ENCODE results near the gene GRM3. TPM values are rescaled to one million over a fixed set of nuclear protein-coding genes. Genes with fewer than 3 reads are reported as not detected.

Gene GRM3
- total and polyA plus RNA-seq, 2 of the 4 experiments (the other 2 are of a cell fraction): not detected

GRCh38 chr7:86863452-86863851 lies 219.7 kb downstream of the GRM3 start:
- CTCF ChIA-PET: no interaction called here
- in situ Hi-C loops (cut with MboI; ENCODE audit: low sequenced_read_pairs): no loop called here

More at GRCh38 chr7:86863452-86863851, 219.7 kb downstream of the GRM3 start:
- no peaks in the 10 kb centered on the region for H3K9me1 ChIP-seq (ENCODE audit: insufficient read depth, low read length)
- no peak overlapping the region for H3K4ac ChIP-seq (ENCODE audit: low read depth, low read length)
- no peaks in the 10 kb centered on the region for H4K20me1 ChIP-seq (ENCODE audit: insufficient read depth, low read length)
- no peak overlapping the region for H2BK20ac ChIP-seq (ENCODE audit: low read depth, low read length)
- POLR2A ChIA-PET (ENCODE audit: unreplicated experiment): no interaction called here
- no peak overlapping the region for H2BK5ac ChIP-seq (ENCODE audit: low read depth, low read length, poor library complexity, severe bottlenecking)
- intact Hi-C loops (cut with micrococcal nuclease): no loop called here
- H3K4me3 ChIP-seq (ENCODE audit: insufficient read depth, low read depth, low read length): no peak overlapping the region
- no peak overlapping the region for H4K91ac ChIP-seq (ENCODE audit: insufficient read depth, low read depth, low read length)
- no peak overlapping the region for H4K5ac ChIP-seq (ENCODE audit: low read depth, low read length)
- no peaks in the 10 kb centered on the region for H3K36me3 ChIP-seq (ENCODE audit: control insufficient read depth, insufficient read depth, low read length)
- dilution Hi-C loops (cut with HindIII; ENCODE audit: low sequenced_read_pairs, unreplicated experiment): no loop called here
- H2BK120ac ChIP-seq (ENCODE audit: low read depth, low read length): no peak overlapping the region
- H2AK9ac ChIP-seq (replicated peaks; ENCODE audit: low read depth, low read length, poor library complexity): no peak overlapping the region
- no TSS peak for BruUV-seq (replicated peaks)
- H3K56ac ChIP-seq (ENCODE audit: extremely low read depth, insufficient read depth, low read length): no peak overlapping the region
- H3K4me1 ChIP-seq (ENCODE audit: control insufficient read depth, insufficient read depth, low read length): no peaks in the 10 kb centered on the region
- H3K9me3 ChIP-seq (ENCODE audit: control insufficient read depth, insufficient read depth, low read length): peaks cover 6% of the 10 kb centered on the region
- whole genome bisulfite sequencing, 2 experiments (ENCODE audit: extremely low coverage in 2 of 2, insufficient read length in 1 of 2): no CpG with 5 or more reads among the region's 2 CpGs
- H3K27ac ChIP-seq (ENCODE audit: insufficient read depth, low read length): no peak overlapping the region
- no peak overlapping the region for H3K4me2 ChIP-seq (ENCODE audit: low read depth, low read length)
- no peak overlapping the region for H3K18ac ChIP-seq (ENCODE audit: low read depth, low read length)
- no peaks in the 10 kb centered on the region for H3K79me1 ChIP-seq (ENCODE audit: low read depth in 1 of 2, low read length in 2 of 2)
- DNase-seq (no peak), ATAC-seq (ENCODE audit: low read depth) (no peak)
- TF ChIP-seq RAD21 (IDR thresholded peaks at IDR 0.05; ENCODE audit: low read length): no peak
- TF ChIP-seq POLR2A (IDR thresholded peaks at IDR 0.05; ENCODE audit: low read depth, low read length): no peak
- TF ChIP-seq, protein P1, sequence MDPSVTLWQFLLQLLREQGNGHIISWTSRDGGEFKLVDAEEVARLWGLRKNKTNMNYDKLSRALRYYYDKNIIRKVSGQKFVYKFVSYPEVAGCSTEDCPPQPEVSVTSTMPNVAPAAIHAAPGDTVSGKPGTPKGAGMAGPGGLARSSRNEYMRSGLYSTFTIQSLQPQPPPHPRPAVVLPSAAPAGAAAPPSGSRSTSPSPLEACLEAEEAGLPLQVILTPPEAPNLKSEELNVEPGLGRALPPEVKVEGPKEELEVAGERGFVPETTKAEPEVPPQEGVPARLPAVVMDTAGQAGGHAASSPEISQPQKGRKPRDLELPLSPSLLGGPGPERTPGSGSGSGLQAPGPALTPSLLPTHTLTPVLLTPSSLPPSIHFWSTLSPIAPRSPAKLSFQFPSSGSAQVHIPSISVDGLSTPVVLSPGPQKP (IDR thresholded peaks at IDR 0.05; ENCODE audit: borderline replicate concordance, low read depth, low read length): no peak
- TF ChIP-seq, protein P2, sequence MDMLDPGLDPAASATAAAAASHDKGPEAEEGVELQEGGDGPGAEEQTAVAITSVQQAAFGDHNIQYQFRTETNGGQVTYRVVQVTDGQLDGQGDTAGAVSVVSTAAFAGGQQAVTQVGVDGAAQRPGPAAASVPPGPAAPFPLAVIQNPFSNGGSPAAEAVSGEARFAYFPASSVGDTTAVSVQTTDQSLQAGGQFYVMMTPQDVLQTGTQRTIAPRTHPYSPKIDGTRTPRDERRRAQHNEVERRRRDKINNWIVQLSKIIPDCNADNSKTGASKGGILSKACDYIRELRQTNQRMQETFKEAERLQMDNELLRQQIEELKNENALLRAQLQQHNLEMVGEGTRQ (IDR thresholded peaks at IDR 0.05; ENCODE audit: low read depth, low read length): no peak
- TF ChIP-seq MAFK (IDR thresholded peaks at IDR 0.05; ENCODE audit: low read depth, low read length): no peak
- TF ChIP-seq CEBPB (IDR thresholded peaks at IDR 0.05; ENCODE audit: low read depth, low read length): no peak
- TF ChIP-seq FOS (IDR thresholded peaks at IDR 0.05; ENCODE audit: low read depth, low read length): no peak
- TF ChIP-seq, protein P3, sequence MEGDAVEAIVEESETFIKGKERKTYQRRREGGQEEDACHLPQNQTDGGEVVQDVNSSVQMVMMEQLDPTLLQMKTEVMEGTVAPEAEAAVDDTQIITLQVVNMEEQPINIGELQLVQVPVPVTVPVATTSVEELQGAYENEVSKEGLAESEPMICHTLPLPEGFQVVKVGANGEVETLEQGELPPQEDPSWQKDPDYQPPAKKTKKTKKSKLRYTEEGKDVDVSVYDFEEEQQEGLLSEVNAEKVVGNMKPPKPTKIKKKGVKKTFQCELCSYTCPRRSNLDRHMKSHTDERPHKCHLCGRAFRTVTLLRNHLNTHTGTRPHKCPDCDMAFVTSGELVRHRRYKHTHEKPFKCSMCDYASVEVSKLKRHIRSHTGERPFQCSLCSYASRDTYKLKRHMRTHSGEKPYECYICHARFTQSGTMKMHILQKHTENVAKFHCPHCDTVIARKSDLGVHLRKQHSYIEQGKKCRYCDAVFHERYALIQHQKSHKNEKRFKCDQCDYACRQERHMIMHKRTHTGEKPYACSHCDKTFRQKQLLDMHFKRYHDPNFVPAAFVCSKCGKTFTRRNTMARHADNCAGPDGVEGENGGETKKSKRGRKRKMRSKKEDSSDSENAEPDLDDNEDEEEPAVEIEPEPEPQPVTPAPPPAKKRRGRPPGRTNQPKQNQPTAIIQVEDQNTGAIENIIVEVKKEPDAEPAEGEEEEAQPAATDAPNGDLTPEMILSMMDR (conservative IDR thresholded peaks at IDR 0.05; ENCODE audit: low read depth, low read length): no peak
- TF ChIP-seq CHD1 (IDR thresholded peaks at IDR 0.05; ENCODE audit: low read depth, low read length): no peak
- no peak for TF ChIP-seq RCOR1 (IDR thresholded peaks at IDR 0.05; ENCODE audit: insufficient replicate concordance, low read length)
- no peak for TF ChIP-seq RFX5 (IDR thresholded peaks at IDR 0.05; ENCODE audit: low read depth, low read length)
- TF ChIP-seq MXI1 (IDR thresholded peaks at IDR 0.05; ENCODE audit: borderline replicate concordance, low read depth, low read length): no peak
- TF ChIP-seq SMC3 (IDR thresholded peaks at IDR 0.05; ENCODE audit: low read depth, low read length): no peak
- TF ChIP-seq BHLHE40 (IDR thresholded peaks at IDR 0.05; ENCODE audit: low read depth, low read length): no peak
- no peak overlapping the region for H3K14ac ChIP-seq (replicated peaks; ENCODE audit: low read depth, low read length)
- H2AFZ ChIP-seq (replicated peaks; ENCODE audit: low read length, poor library complexity): no peak overlapping the region
- H4K8ac ChIP-seq (ENCODE audit: low read depth in 2 of 2, low read length in 2 of 2): no peak overlapping the region
- H2AK5ac ChIP-seq (ENCODE audit: low read depth, low read length): no peak overlapping the region
- no peaks in the 10 kb centered on the region for H3K27me3 ChIP-seq (ENCODE audit: control insufficient read depth, insufficient read depth, low read length)
- H2BK15ac ChIP-seq (ENCODE audit: low read depth, low read length): no peak overlapping the region
- H3K9ac ChIP-seq (ENCODE audit: low read depth, low read length): no peak overlapping the region
- no peak overlapping the region for H3K23ac ChIP-seq (ENCODE audit: low read depth, low read length)
